Measurements from ENCODE around the gene CAMTA1. TPM values are rescaled to one million over a fixed set of nuclear protein-coding genes. Genes with fewer than 3 reads are reported as not detected.

Gene CAMTA1
- total RNA-seq, 1 experiment from 2014 or later = 102 TPM

GRCh38 chr1:7574121-7575040 lies 789.1 kb downstream of the CAMTA1 start:
- Histone ChIP-seq H3K27me3 (ENCODE audit: control insufficient read depth, insufficient read depth, low read length) (no peaks in the 10 kb centered on the region), H3K36me3 (replicated peaks; ENCODE audit: control insufficient read depth, insufficient read depth, low read length) (no peaks in the 10 kb centered on the region), H3K4me3 (ENCODE audit: insufficient read depth, low read depth, low read length) (no peak overlapping the region)
- DNase-seq = no peak

GRCh38 chr1:7575041-7575400 lies 789.8 kb downstream of the CAMTA1 start:
- H3K27me3 ChIP-seq (ENCODE audit: control insufficient read depth, insufficient read depth, low read length) = no peaks in the 10 kb centered on the region
- no peaks in the 10 kb centered on the region for H3K36me3 ChIP-seq (replicated peaks; ENCODE audit: control insufficient read depth, insufficient read depth, low read length)
- H3K4me3 ChIP-seq (ENCODE audit: insufficient read depth, low read depth, low read length) = no peak overlapping the region
- DNase-seq = no peak

GRCh38 chr1:7576946-7577657 lies 791.8 kb downstream of the CAMTA1 start:
- H3K27me3 ChIP-seq (ENCODE audit: control insufficient read depth, insufficient read depth, low read length) = no peaks in the 10 kb centered on the region; the same call in 1 of the 2 replicates
- no peaks in the 10 kb centered on the region for H3K36me3 ChIP-seq (replicated peaks; ENCODE audit: control insufficient read depth, insufficient read depth, low read length)
- DNase-seq = peak; percentile 83
- no peak overlapping the region for H3K4me3 ChIP-seq (ENCODE audit: insufficient read depth, low read depth, low read length)

- no peak for DNase-seq
- Histone ChIP-seq H3K36me3 (replicated peaks; ENCODE audit: control insufficient read depth, insufficient read depth, low read length) (no peaks in the 10 kb centered on the region), H3K4me3 (ENCODE audit: insufficient read depth, low read depth, low read length) (no peak overlapping the region), H3K27me3 (ENCODE audit: control insufficient read depth, insufficient read depth, low read length) (no peaks in the 10 kb centered on the region; the same call in 1 of the 2 replicates)
Observed at GRCh38 chr1:7578206-7578605, 793.0 kb downstream of the CAMTA1 start.

GRCh38 chr1:7579016-7579415 lies 793.8 kb downstream of the CAMTA1 start:
- no peak for DNase-seq
- no peaks in the 10 kb centered on the region; the same call in 1 of the 2 replicates for H3K27me3 ChIP-seq (ENCODE audit: control insufficient read depth, insufficient read depth, low read length)
- H3K36me3 ChIP-seq (replicated peaks; ENCODE audit: control insufficient read depth, insufficient read depth, low read length) = no peaks in the 10 kb centered on the region
- H3K4me3 ChIP-seq (ENCODE audit: insufficient read depth, low read depth, low read length) = no peak overlapping the region

GRCh38 chr1:7579831-7580804 lies 794.9 kb downstream of the CAMTA1 start:
- H3K27me3 ChIP-seq (ENCODE audit: control insufficient read depth, insufficient read depth, low read length) = no peaks in the 10 kb centered on the region; the same call in 1 of the 2 replicates
- H3K4me3 ChIP-seq (ENCODE audit: insufficient read depth, low read depth, low read length) = no peak overlapping the region
- no peak for DNase-seq
- H3K36me3 ChIP-seq (replicated peaks; ENCODE audit: control insufficient read depth, insufficient read depth, low read length) = no peaks in the 10 kb centered on the region

- H3K27me3 ChIP-seq (ENCODE audit: control insufficient read depth, insufficient read depth, low read length) = no peaks in the 10 kb centered on the region; the same call in 1 of the 2 replicates
- DNase-seq = no peak
- no peaks in the 10 kb centered on the region for H3K36me3 ChIP-seq (replicated peaks; ENCODE audit: control insufficient read depth, insufficient read depth, low read length)
- no peak overlapping the region for H3K4me3 ChIP-seq (ENCODE audit: insufficient read depth, low read depth, low read length)
Observed at GRCh38 chr1:7580923-7581753, 795.9 kb downstream of the CAMTA1 start.

- H3K36me3 ChIP-seq (replicated peaks; ENCODE audit: control insufficient read depth, insufficient read depth, low read length) = no peaks in the 10 kb centered on the region
- no peak for DNase-seq
- H3K4me3 ChIP-seq (ENCODE audit: insufficient read depth, low read depth, low read length) = no peak overlapping the region
- H3K27me3 ChIP-seq (ENCODE audit: control insufficient read depth, insufficient read depth, low read length) = no peaks in the 10 kb centered on the region; the same call in 1 of the 2 replicates
Observed at GRCh38 chr1:7581754-7582459, 796.7 kb downstream of the CAMTA1 start.

GRCh38 chr1:7582460-7582972 lies 797.3 kb downstream of the CAMTA1 start:
- Histone ChIP-seq H3K4me3 (ENCODE audit: insufficient read depth, low read depth, low read length) (no peak overlapping the region), H3K27me3 (ENCODE audit: control insufficient read depth, insufficient read depth, low read length) (no peaks in the 10 kb centered on the region; the same call in 1 of the 2 replicates), H3K36me3 (replicated peaks; ENCODE audit: control insufficient read depth, insufficient read depth, low read length) (no peaks in the 10 kb centered on the region)
- no peak for DNase-seq

GRCh38 chr1:7583291-7584096 lies 798.2 kb downstream of the CAMTA1 start:
- no peaks in the 10 kb centered on the region; the same call in 1 of the 2 replicates for H3K27me3 ChIP-seq (ENCODE audit: control insufficient read depth, insufficient read depth, low read length)
- no peaks in the 10 kb centered on the region for H3K36me3 ChIP-seq (replicated peaks; ENCODE audit: control insufficient read depth, insufficient read depth, low read length)
- DNase-seq = no peak
- no peak overlapping the region for H3K4me3 ChIP-seq (ENCODE audit: insufficient read depth, low read depth, low read length)

- no peak for DNase-seq
- Histone ChIP-seq H3K4me3 (ENCODE audit: insufficient read depth, low read depth, low read length) (no peak overlapping the region), H3K36me3 (replicated peaks; ENCODE audit: control insufficient read depth, insufficient read depth, low read length) (no peaks in the 10 kb centered on the region), H3K27me3 (ENCODE audit: control insufficient read depth, insufficient read depth, low read length) (no peaks in the 10 kb centered on the region; the same call in 1 of the 2 replicates)
Observed at GRCh38 chr1:7584157-7584556, 798.9 kb downstream of the CAMTA1 start.

GRCh38 chr1:7584643-7585042 lies 799.4 kb downstream of the CAMTA1 start:
- no peak for DNase-seq
- no peaks in the 10 kb centered on the region; the same call in 1 of the 2 replicates for H3K27me3 ChIP-seq (ENCODE audit: control insufficient read depth, insufficient read depth, low read length)
- no peaks in the 10 kb centered on the region for H3K36me3 ChIP-seq (replicated peaks; ENCODE audit: control insufficient read depth, insufficient read depth, low read length)
- no peak overlapping the region for H3K4me3 ChIP-seq (ENCODE audit: insufficient read depth, low read depth, low read length)
